GM10266 (cell line): ENCODE results near the gene SPDYC.
"Not testable (repeated sequence)": the region's sequence is repeated elsewhere in the genome, so short reads cannot be mapped to it uniquely, and the experiment has no call there.

Source experiments
- DNase-seq: peaks from one replicate; pipeline ENCODE4 v3.0.0; 2012; ENCODE audit errors: extremely low spot score
- TF ChIP-seq, protein P1 (sequence below): IDR thresholded peaks from 2 replicates; pipeline ENCODE4 v1.5.1; 2012; ENCODE audit warnings: mild to moderate bottlenecking, low read depth; ENCODE audit not compliant: control insufficient read depth, insufficient read depth; ENCODE audit errors: missing control alignments

Gene SPDYC

DNA sequence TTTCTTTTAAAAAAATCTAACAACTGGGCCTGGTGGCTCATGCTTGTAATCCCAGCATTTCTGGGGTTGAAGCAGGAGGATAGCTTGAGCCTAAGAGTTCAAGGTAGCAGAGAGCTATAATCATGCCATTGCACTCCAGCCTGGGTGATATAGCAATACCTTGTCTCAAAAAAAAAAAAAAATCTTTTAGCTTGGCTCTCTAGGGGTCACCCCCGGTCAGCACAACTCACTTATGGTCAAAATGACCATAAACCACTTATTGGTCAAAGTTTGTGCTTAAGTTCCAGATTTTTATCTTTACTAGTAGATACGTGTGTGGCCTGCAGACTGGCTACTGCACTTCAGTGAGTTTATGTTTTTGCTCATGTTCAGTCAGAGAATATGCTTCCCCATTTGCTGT is 6.3 kb upstream of the SPDYC start:
- no peak for DNase-seq
- TF ChIP-seq, protein P1, sequence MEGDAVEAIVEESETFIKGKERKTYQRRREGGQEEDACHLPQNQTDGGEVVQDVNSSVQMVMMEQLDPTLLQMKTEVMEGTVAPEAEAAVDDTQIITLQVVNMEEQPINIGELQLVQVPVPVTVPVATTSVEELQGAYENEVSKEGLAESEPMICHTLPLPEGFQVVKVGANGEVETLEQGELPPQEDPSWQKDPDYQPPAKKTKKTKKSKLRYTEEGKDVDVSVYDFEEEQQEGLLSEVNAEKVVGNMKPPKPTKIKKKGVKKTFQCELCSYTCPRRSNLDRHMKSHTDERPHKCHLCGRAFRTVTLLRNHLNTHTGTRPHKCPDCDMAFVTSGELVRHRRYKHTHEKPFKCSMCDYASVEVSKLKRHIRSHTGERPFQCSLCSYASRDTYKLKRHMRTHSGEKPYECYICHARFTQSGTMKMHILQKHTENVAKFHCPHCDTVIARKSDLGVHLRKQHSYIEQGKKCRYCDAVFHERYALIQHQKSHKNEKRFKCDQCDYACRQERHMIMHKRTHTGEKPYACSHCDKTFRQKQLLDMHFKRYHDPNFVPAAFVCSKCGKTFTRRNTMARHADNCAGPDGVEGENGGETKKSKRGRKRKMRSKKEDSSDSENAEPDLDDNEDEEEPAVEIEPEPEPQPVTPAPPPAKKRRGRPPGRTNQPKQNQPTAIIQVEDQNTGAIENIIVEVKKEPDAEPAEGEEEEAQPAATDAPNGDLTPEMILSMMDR, result no peak

DNA sequence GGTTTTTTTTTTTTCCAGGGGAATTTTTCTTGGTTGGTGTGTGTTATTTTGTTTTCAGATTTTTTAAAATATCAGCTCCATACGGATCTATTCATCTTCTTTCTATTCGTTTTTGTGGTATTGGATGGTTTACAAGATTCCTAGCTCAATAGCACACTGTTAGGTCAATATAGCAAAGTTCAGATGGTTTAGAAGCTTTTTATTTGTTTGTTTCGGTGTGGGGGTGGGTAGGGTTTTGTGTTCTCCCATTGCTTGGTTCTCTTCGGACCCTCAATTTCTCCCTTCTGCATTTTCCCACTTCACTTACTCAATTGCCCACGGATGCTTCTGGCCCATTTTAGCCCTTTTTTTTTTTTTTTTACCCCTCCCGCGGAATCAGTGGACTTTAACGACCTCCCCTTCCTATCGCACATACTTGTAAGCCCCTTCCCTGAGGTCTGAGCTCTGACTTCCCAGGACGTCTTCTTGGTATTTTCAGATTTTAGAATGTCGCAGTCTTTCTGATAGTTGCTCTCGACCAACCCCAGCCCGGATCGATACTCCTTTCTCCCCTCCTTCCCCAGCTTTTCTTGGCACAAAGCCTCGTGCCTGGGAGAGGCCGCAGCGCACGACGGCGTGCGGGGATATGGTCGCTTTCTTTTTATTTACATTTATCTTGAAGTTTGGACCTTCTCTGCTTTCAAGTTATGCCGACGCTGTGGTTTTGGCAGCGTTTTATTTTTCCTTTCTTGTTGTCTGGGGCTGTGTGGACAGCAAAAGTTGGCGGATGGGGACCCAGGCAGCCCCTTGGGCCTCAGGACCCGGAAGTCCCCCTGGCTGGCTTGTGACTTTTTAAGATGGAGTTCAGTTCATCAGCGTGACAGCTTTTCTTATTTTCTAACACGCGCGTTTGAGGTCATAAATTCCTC is 4.4 kb upstream of the SPDYC start:
- TF ChIP-seq, protein P1, result no peak
- DNase-seq, result no peak

DNA sequence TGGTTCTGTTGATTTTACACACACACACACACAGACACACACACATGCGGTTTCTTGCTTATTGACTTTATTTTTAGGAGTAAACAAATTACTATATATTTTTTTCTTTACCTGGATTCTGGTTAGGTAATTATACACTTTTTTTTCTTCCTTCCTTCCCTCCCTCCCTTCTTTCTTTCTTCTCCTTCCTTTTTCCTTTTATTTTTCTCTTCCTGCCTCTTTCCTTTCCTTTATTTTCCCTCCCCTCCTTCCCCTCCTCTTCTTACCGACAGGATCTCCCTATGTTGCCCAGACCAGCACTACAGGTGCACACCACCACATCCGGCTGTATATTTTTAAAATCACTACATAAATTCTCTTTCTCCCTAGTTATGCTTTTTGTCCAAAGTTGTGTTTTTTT is 3.1 kb upstream of the SPDYC start:
- no peak for DNase-seq
- TF ChIP-seq, protein P1, result no peak

DNA sequence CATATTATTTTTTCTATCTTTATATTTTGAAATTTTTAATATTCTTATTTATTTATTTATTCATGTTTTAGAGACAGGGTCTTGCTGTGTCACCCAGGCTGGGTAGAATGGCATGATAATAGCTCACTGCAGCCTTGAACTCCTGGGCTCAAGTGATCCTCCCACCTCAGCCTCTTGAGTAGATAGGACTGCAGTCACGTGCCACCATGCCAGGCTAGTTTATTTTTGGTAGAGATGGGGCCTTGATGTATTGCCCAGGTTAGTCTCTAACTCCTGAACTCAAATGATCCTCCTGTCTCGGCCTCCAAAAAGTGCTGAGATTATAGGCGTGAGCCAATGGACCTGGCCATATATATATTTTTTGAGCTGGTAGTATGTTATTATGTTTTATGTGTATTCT is 2.4 kb upstream of the SPDYC start:
- TF ChIP-seq, protein P1, result no peak
- no peak for DNase-seq

DNA sequence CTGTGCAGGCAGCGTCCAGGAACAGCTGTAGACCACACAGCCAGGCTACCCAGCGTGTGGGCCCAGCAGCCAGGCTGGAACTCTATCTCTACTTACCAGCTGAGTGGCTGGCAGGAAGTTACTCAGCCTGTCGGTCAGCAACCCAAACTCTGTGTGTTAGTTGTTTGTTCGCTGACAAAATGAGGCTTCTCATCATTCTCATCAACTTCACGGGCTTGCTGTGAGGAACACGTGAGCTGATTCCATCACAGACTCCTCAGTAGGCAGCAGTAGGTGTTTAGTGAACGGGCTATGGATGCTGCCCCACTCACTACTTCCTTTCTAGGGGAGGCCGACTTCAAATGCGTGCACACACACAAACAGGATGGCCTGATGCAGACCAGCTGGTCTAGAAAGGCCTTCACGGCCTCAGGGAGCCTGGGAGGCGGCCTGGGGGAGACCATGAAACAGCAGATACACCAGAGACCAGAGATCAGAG is 830 bp upstream of the SPDYC start:
- TF ChIP-seq, protein P1, result no peak
- no peak for DNase-seq

DNA sequence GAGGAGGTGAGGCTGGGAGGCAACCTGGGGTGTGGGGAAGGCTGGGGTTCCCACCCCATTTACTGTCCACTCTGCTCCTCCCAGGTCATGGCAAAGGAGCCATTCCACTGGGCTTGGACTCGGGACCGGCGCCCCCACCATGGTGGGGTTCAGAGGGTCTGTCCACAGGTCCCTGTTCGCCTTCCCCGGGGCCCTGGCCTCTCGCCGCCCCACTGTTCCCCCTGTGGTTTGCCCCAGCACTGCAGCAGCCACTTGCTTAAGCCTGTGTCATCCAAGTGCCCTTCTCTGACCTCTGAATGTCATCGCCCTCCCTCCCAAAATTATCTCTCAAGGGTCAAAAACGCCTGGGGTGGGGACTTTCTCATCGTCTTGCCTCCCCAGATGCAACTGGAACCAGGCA is 2.6 kb downstream of the SPDYC start:
- TF ChIP-seq, protein P1, result no peak
- DNase-seq, result no peak

DNA sequence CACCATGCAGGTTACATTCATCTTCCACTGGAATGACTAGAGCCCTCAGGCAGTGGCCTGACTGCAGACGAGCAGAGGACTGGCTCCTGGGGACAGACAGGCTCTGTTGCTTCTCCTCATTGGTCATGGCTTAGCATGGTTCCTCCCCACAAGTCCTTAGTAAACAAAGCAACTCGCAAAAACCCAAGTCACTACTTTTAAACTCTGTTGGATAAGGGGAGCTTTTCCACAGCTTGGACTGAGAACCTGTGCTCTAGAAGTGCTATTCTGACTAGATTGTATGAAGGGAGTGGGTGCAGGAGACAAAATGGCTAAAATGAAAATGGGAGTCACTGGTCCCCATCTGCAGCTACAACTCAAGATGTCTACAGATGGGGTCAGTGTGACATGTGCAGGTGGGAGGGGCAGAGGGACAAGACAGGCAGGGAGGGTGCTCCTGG is 4.6 kb downstream of the SPDYC start:
- not testable (repeated sequence) for DNase-seq
